GM12878 (cell line): ENCODE results near the gene C9orf40. TPM values are rescaled to one million over a fixed set of nuclear protein-coding genes. Genes with fewer than 3 reads are reported as not detected.

Experiments
- ATAC-seq: fragments of 200-7000 bp; cut with Tn5 transposase; 3 replicates; pipeline ENCODE4 v1.9.1; 2020; ENCODE audit warnings: mild to moderate bottlenecking, moderate library complexity
- BruUV-seq: library from RNA; stranded (reverse); fragments of 400-500 nt; replicated peaks from 2 replicates; lab custom pipeline; 2021; lab: Mats Ljungman, UMichigan
- CTCF ChIA-PET: fragments of 300-600 bp; sonication (Branson Sonifier 250); formaldehyde crosslinking; extraction: SDS; loops from one replicate; lab custom pipeline; 2021; ENCODE audit warnings: inconsistent platforms; lab: Yijun Ruan, JAX
- POLR2A ChIA-PET: fragments of 350-600 bp; formaldehyde crosslinking; extraction: SDS; loops from one replicate; lab custom pipeline; 2021; ENCODE audit warnings: inconsistent platforms; lab: Charles Lee
- RAD21 ChIA-PET: fragments of 300-600 bp; sonication (Branson Sonifier 250); formaldehyde crosslinking; loops from one replicate; lab custom pipeline; 2023; ENCODE audit warnings: antibody characterized with exemption; ENCODE audit not compliant: unreplicated experiment; lab: Charles Lee
- SMC1A ChIA-PET: fragments of 300-600 bp; sonication (Branson Sonifier 250); formaldehyde crosslinking; loops from one replicate; lab custom pipeline; 2023; ENCODE audit not compliant: unreplicated experiment, uncharacterized antibody; lab: Charles Lee
- DNase-seq: peaks from one replicate; pipeline ENCODE4 v3.0.0-alpha.2; 2011; ENCODE audit warnings: low read depth, low spot score
- FAIRE-seq: peaks from 3 replicates; lab custom pipeline; 2011; peaks lifted over from hg19 to GRCh38; lab: Jason Lieb, UNC
- H2AFZ ChIP-seq: 2 replicates; pipeline ENCODE4 v1.6.0; 2011; ENCODE audit warnings: low read depth, low read length, control low read depth; ENCODE audit not compliant: control insufficient read depth
- H3K27ac ChIP-seq: 2 replicates; pipeline ENCODE4 v1.5.1; 2011; ENCODE audit warnings: control low read depth; ENCODE audit not compliant: control insufficient read depth, insufficient read depth
- H3K27me3 ChIP-seq, 2 experiments: replicated peaks in 1 of 2; 2 replicates each; pipeline versions ENCODE4 v1.6.0 to v1.6.1; 2011; ENCODE audit warnings: low read length in 1 of 2; ENCODE audit not compliant: control insufficient read depth in 2 of 2, insufficient read depth in 2 of 2
- H3K36me3 ChIP-seq, 2 experiments: 2 replicates each; pipeline ENCODE4 v1.5.1; 2011; ENCODE audit warnings: low read length in 1 of 2; ENCODE audit not compliant: control insufficient read depth in 2 of 2, insufficient read depth in 2 of 2
- H3K4me1 ChIP-seq: 2 replicates; pipeline ENCODE4 v1.6.1; 2011; ENCODE audit warnings: mild to moderate bottlenecking, low read length, moderate library complexity, mixed read lengths; ENCODE audit not compliant: control insufficient read depth, insufficient read depth
- H3K4me2 ChIP-seq: 2 replicates; pipeline ENCODE4 v1.6.0; 2011; ENCODE audit warnings: control low read depth; ENCODE audit not compliant: control insufficient read depth, insufficient read depth
- H3K4me3 ChIP-seq: fragments of 200-600 bp; sonication (generic); 2 replicates; pipeline ENCODE4 v1.5.1; 2016
- H3K79me2 ChIP-seq: 2 replicates; pipeline ENCODE4 v1.6.0; 2011; ENCODE audit warnings: low read length; ENCODE audit not compliant: control insufficient read depth, insufficient read depth
- H3K9ac ChIP-seq: 2 replicates; pipeline ENCODE4 v1.8.0; 2011; ENCODE audit warnings: low read length, control low read depth, mixed read lengths; ENCODE audit not compliant: control insufficient read depth, insufficient read depth
- H3K9me3 ChIP-seq: replicated peaks from 3 replicates; pipeline ENCODE4 v1.5.1; 2011; ENCODE audit warnings: mild to moderate bottlenecking, low read length; ENCODE audit not compliant: control insufficient read depth, insufficient read depth
- H4K20me1 ChIP-seq: 2 replicates; pipeline ENCODE4 v1.6.0; 2011; ENCODE audit not compliant: control insufficient read depth, insufficient read depth
- BCL3 ChIP-seq: IDR thresholded peaks from 2 replicates; pipeline ENCODE4 v1.6.1; 2011; ENCODE audit warnings: borderline replicate concordance, low read depth, mild to moderate bottlenecking, moderate library complexity, low read length; ENCODE audit not compliant: insufficient read depth, poor library complexity, severe bottlenecking
- E2F4 ChIP-seq: IDR thresholded peaks from 2 replicates; pipeline ENCODE4 v1.6.1; 2012; ENCODE audit warnings: low read depth, low read length, improper control_type of control experiment
- MAX ChIP-seq: IDR thresholded peaks from 2 replicates; pipeline ENCODE4 v1.6.1; 2012; ENCODE audit warnings: low read depth, low read length, improper control_type of control experiment
- MXI1 ChIP-seq: fragments of 150-350 bp; IDR thresholded peaks from 2 replicates; pipeline ENCODE4 v1.6.1; 2011; ENCODE audit warnings: low read depth, mild to moderate bottlenecking, inconsistent platforms, low read length, improper control_type of control experiment
- NR2C2 ChIP-seq: IDR thresholded peaks from 2 replicates; pipeline ENCODE4 v1.6.1; 2011; ENCODE audit warnings: borderline replicate concordance, low read depth; ENCODE audit not compliant: control insufficient read depth, insufficient read length
- NRF1 ChIP-seq: conservative IDR thresholded peaks from 2 replicates; pipeline ENCODE4 v1.6.1; 2011; ENCODE audit warnings: mild to moderate bottlenecking, low read depth, low read length, improper control_type of control experiment
- PAX5 ChIP-seq: IDR thresholded peaks from 2 replicates; pipeline ENCODE4 v1.6.1; 2011; ENCODE audit warnings: low read depth, low read length, borderline replicate concordance
- POLR2A ChIP-seq: IDR thresholded peaks from 2 replicates; pipeline ENCODE4 v1.6.1; 2011; ENCODE audit warnings: low read depth, mild to moderate bottlenecking, low read length
- POU2F2 ChIP-seq: IDR thresholded peaks from 3 replicates; pipeline ENCODE4 v1.6.1; 2011; ENCODE audit warnings: low read depth, mild to moderate bottlenecking, low read length, borderline replicate concordance
- RELA ChIP-seq: fragments of 450-650 bp; IDR thresholded peaks from 2 replicates; pipeline ENCODE4 v1.8.0; 2014; ENCODE audit warnings: borderline replicate concordance; ENCODE audit not compliant: partially characterized antibody
- SPI1 ChIP-seq: IDR thresholded peaks from 2 replicates; pipeline ENCODE4 v1.6.1; 2011; ENCODE audit warnings: low read depth, mild to moderate bottlenecking, low read length, moderate library complexity, borderline replicate concordance; ENCODE audit not compliant: insufficient read depth
- SRF ChIP-seq, 2 experiments: IDR thresholded peaks; 2 replicates each; pipeline ENCODE4 v1.6.1; 2011; ENCODE audit warnings: low read depth in 2 of 2, low read length in 2 of 2, mild to moderate bottlenecking in 1 of 2, moderate library complexity in 1 of 2
- TAF1 ChIP-seq: IDR thresholded peaks from 2 replicates; pipeline ENCODE4 v1.6.1; 2011; ENCODE audit warnings: mild to moderate bottlenecking, low read depth, low read length, borderline replicate concordance
- TCF3 ChIP-seq: IDR thresholded peaks from 2 replicates; pipeline ENCODE4 v1.6.1; 2012; ENCODE audit warnings: low read depth, mild to moderate bottlenecking, low read length, borderline replicate concordance; ENCODE audit not compliant: insufficient read depth
- ZNF687 ChIP-seq: fragments of 450-650 bp; IDR thresholded peaks from 2 replicates; pipeline ENCODE4 v1.6.1; 2017; ENCODE audit warnings: mild to moderate bottlenecking, moderate library complexity
- WGBS: methylation state at CpG from one replicate; pipeline ENCODE4 v1.1.6; 2016; ENCODE audit warnings: low lambda C conversion rate; ENCODE audit not compliant: insufficient replicate concordance, insufficient coverage; ENCODE audit errors: missing lambda C conversion rate; 5-methylcytosine and 5-hydroxymethylcytosine counted together
- in situ Hi-C: fragments of 300-500 bp; cut with MboI; formaldehyde crosslinking; loops from 9 replicates; pipeline ENCODE4 v1.14.3; 2018; ENCODE audit warnings: mixed read lengths
- intact Hi-C: fragments of 100-400 bp; cut with micrococcal nuclease; formaldehyde crosslinking; loops from one replicate; pipeline ENCODE4 v1.14.2; 2022; ENCODE audit not compliant: unreplicated experiment
- polyA plus RNA-seq, 11 experiments: library from polyadenylated mRNA; depleted of rRNA in 4 of 11; unstranded in 6 of 11; stranded (reverse) in 5 of 11; fragments of >200 nt; fragmentation: Nextera tagmentation in 4 of 11; fragmentation: Illumina TruSeq in 1 of 11; extraction: Ambion mirVana in 4 of 11; extraction: Trizol in 1 of 11; gene quantifications; 1 replicate in 1 of 11; 2 replicates in 10 of 11; pipeline versions ENCODE4 v1.2.1 to v1.2.3, GENCODE V29; 2011 to 2016; ENCODE audit warnings: inconsistent platforms in 2 of 11, missing spikeins in 2 of 11, low read depth in 1 of 11
- total RNA-seq, 4 experiments: library from RNA; depleted of rRNA in 3 of 4; stranded (reverse); fragments of >200 nt in 3 of 4; fragmentation: Illumina TruSeq in 1 of 4; extraction: Trizol in 1 of 4; gene quantifications; 2 replicates each; pipeline versions ENCODE4 v1.2.1 to v1.2.3, GENCODE V29; 2013 to 2021

The C9orf40 gene
- total and polyA plus RNA-seq, 10 of the 15 experiments (the other 5 are each of a cell fraction or from before 2014, with no cell fraction given): 6.8 to 30.9 (median 11.5) TPM

- H3K9ac ChIP-seq: peak overlapping the region; percentile 99
- H3K4me2 ChIP-seq: peak overlapping the region; percentile 71
- no peaks in the 10 kb centered on the region for H3K36me3 ChIP-seq
- peak overlapping the region; percentile 91 for H3K27ac ChIP-seq
- no peak for DNase-seq
- peaks cover 17% of the 10 kb centered on the region for H3K79me2 ChIP-seq
- H3K9me3 ChIP-seq: no peaks in the 10 kb centered on the region; the same call in 2 of the 3 replicates
- SMC1A ChIA-PET: interaction anchor here (1.2 to 1.4 kb wide), 3 partner anchors 74 to 178 kb away, joined by 3 to 4 read pairs (median 4); no protein-coding TSS in a partner anchor
- no peaks in the 10 kb centered on the region for H4K20me1 ChIP-seq
- intact Hi-C loops (loop anchor here (2.0 kb wide), 3 partner anchors 51 to 177 kb away; partner anchors contain the start of gene CARNMT1), in situ Hi-C loops (loop anchor here (5.0 kb wide), 1 partner anchor 136 kb away; the partner anchor contains the start of genes NMRK1 and OSTF1)
- BruUV-seq: no TSS peak
- CTCF ChIA-PET: interaction anchor here (0.8 to 4.5 kb wide), 15 partner anchors 13 to 179 kb away, joined by 3 to 34 read pairs (median 4); partner anchors contain the start of genes CARNMT1, NMRK1 and OSTF1
- WGBS: 0% methylated on average over 28 of the region's 30 CpGs
- H2AFZ ChIP-seq: peak overlapping the region; percentile 89
- FAIRE-seq: no peak
- ATAC-seq: peak; percentile 58
- no peaks in the 10 kb centered on the region for H3K27me3 ChIP-seq
- peak overlapping the region; percentile 95 for H3K4me3 ChIP-seq
- RAD21 ChIA-PET: interaction anchor here (0.6 to 1.5 kb wide), 7 partner anchors 53 to 173 kb away, joined by 3 to 4 read pairs (median 3); partner anchors contain the start of gene CARNMT1
- peaks cover 5% of the 10 kb centered on the region; the same call in 1 of the 2 replicates for H3K4me1 ChIP-seq
- POLR2A ChIA-PET: interaction anchor here (0.6 to 2.8 kb wide), 6 partner anchors 15 to 1212 kb away, joined by 3 to 16 read pairs (median 5); partner anchors contain the start of genes CARNMT1, NMRK1 and OSTF1
- TF ChIP-seq SRF (IDR thresholded peaks at IDR 0.05; ENCODE audit: low read depth in 2 of 2, low read length in 2 of 2): peak; percentile 41 to 68; a peak in 3 of 4 replicates
- TF ChIP-seq POU2F2: no peak
- no peak for TF ChIP-seq MAX
- TF ChIP-seq TAF1: 0 out of 2 replicates have a peak, but pooled peaks have one; percentile 21
- no peak for TF ChIP-seq NR2C2
- TF ChIP-seq E2F4: no peak
- peak; percentile 12; the same call in 1 of the 2 replicates for TF ChIP-seq POLR2A
- TF ChIP-seq SPI1: peak; percentile 24; the same call in 1 of the 2 replicates
- TF ChIP-seq BCL3: no peak
- TF ChIP-seq TCF3: no peak
- no peak for TF ChIP-seq NRF1
- peak; percentile 16; the same call in 1 of the 2 replicates for TF ChIP-seq MXI1
- peak; percentile 32; the same call in 1 of the 2 replicates for TF ChIP-seq ZNF687
- TF ChIP-seq PAX5: 0 out of 2 replicates have a peak, but pooled peaks have one; percentile 21
- TF ChIP-seq RELA: no peak
Measured at GRCh38 chr9:74951725-74952151, 974 bp downstream of the C9orf40 start.
